Activated CD4-positive, alpha-beta T cell treated with anti-CD3 and anti-CD28 coated beads for 48 hours (primary cell): ENCODE data around the gene SBSN.

Source experiments
- DNase-seq: peaks from one replicate; pipeline ENCODE4 v3.0.0-alpha.2; 2020

The SBSN gene

DNA sequence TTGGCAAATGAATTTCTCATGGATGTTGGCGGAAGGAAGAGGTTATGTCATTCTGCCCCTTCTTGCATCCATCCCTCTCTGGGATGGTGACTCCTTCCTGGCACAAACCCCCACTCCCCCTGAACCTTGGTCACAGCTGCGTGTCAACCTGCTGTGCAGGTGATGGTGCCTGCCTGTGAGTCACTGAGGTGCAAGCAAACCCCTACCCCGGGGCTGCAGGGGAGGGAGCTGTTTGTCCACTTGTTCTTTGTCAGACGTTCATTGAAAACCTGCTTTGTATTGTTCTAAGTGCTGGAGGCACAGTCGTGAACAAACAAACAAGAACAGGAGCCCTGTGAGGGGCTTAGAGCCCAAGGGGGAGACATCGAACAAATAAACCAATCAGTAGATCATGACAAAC is 3.2 kb upstream of the SBSN start:
- DNase-seq, result no peak

DNA sequence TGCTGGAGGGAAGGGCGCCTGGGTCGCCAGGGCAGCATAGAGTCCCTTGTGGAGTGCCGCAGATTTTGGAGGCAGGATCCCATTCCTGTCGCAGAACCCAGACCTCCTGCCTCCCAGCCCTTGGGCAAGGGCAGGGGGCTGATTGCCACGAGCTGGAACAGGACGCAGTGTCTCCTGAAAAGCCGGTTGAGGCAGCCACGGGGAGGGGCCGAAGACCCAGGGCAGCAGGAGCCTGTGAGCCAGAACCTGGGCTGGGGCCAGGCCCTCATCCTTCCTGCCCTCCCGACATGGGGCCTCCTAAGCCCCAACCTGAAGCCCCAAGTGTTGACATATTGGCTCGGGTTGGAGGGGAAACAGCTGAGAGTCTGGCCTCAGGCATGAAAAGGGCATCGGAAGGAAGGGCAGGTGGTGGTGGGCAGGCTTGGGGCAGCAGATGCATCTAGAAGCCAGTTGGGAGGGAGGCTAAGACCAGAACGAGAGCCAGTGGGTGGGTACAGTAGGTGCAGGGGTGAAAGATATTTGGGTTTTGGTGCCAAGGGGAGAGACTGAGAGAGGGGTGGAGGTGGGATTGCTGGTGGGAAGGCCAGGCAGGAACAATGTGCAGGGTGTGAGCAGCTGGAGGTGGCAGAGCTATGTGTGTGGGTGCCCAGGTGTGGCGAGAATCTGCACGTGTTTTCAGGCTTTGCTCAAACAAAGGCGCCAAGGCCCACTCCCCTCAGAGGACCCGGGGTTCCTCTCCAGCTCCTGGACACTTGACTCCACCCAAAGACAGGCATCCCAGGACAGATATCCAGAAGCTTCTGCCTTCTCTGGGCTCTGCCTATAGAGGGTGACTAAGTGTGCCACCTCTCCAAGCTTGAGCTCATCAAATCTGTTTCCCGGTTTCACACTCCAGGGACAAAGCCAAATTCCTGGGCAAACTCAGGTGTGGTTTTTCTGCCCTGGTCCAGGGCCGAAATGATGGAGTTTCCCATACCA is 1.4 kb upstream of the SBSN start:
- DNase-seq, result no peak

GRCh38 chr19:35525873-35526272 is 2.2 kb downstream of the SBSN start:
- DNase-seq, result no peak

DNA sequence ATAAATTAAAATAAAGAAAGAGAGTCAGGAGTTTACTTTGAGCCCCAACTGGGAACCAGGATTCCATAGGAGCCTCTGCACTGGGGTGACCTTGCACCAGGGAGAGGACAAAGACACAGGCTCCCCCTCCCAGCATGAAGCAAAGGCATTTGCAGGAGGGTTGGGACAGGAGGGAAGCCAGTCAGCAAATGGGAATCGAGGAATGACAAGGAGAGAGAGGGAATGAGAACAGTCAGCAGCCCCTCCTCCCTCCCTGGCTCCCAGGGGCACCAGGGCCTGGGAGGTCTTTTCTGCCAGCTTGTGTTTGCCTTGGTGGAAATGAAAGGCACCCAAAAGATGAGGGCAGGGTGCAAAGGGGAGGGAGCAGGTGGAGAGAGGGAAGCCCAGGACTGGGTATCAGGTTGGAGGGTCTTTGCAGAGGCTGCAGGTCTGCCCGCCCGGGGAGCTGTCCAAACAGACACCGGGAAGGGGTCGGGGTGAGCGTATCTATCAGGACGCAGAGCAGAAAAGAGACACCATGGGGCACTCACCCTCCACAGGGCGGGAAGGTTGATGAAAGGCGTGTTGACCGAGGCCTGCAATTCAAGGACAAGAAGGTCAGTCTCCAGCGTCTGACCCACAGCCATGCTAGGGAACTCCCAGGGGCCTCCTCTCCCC is 3.8 kb downstream of the SBSN start:
- no peak for DNase-seq

DNA sequence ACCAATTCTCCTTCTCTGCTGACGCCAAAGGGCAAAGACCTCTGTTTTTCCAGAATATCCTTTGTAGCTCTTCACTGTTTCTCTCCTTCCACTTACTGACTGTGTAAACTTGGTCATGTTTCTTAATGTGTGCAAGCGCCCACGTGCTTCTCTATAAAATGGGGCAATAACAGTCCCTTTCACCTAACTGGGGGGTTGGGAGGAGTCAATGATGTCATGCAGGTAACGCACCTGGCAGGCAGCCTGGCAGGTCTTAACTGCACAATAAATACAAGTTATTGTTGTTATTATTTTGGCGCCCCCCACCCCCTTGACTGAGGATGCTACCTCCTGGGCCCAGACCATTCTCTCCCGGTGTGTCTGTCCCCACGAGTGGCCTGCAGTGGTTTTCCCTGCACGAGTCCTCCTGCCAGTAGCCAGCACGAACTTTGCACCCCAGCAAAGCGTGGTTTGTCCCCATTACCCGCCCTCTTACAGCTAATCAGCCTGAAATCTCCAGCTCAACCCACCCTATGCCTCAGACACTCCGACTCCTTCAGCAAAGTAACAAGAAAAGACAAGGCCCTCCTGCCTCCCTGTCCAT is 5.3 kb downstream of the SBSN start:
- no peak for DNase-seq

DNA sequence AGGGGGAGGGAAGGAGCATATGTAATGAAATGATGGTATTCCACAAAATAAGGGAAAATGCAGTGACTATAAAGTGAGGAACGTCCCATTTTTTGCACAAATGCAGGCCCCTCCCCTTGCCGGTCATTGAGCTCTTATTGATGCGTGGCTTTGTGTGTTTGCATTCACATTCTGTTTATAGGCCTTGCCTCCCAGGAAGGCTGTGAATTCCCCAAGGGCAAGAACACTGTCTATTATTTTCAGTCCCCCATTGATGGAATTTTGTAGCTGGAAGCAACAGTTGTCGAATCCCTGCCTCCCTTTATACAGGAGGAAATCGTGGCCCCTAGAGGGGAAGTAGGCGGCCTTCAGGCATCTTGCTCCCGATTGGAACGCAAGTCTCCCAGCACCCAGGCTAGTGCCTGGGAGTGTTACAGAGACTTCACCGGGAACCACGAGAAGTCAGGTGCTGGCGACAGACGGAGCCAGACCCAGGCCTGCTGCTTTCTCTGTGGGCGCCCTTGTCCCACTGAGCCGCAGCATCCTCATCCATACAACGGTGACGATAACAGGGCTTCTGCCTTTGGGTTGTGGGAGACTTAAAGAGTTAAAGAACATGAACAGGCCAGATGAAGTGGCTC is 6.9 kb downstream of the SBSN start:
- DNase-seq, result no peak

DNA sequence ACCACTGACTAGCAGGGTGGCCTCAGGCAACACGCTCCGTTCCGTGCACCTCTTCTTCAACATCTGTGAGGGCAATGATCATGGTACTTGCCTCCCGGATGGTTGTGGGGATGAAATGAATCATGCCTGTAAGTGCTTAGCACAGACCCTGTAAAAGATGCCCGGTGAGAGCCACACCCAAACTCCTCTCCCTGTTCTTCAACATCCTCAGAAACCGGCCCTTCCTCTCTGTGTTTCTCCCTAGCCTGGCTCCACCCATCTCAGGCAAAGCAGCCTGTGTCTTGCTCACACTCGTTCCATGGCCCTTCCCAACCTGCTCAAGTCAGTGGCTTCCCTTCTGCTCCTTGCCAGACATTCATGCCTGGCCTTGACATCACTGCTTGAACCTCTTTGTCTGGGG is 8.8 kb downstream of the SBSN start:
- no peak for DNase-seq

DNA sequence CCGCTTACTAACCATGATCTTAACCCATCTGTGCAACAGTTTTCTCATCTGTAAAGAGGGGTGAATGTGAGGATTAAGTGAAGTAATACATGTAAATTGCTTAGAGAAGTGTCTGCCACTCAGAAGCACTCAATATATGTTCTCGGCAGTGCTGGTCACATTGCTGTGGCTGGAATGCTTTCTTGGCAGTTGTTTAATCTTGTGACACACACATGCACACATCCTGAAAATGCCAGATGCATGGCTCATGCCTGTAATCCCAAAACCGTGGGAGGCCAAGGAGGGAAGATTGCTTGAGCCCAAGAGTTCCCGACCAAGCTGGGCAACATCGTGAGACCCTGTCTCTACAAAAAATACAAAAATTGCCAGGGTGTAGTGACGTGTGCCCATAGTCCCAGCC is 9.8 kb downstream of the SBSN start:
- DNase-seq, result no peak

GRCh38 chr19:35517342-35517741 is 10.8 kb downstream of the SBSN start:
- no peak for DNase-seq

DNA sequence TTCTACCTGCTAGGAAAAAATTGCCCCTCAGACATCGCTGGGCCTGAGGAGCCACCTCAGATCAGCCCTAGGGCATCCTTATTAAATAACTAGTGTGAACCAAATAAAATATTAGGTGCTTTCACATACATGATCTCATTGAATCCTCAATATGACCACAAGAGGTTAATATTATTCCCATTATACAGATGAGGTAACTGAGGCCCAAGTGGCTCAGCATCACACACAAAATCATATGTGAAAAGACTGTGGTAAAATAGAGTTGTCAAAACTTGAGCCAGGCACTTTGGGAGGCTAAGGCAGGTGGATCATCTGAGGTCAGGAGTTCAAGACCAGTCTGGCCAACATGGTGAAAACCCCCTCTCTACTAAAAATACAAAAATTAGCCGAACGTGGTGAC is 11.8 kb downstream of the SBSN start:
- no peak for DNase-seq

- DNase-seq, result no peak
Observed at GRCh38 chr19:35514282-35514809, 13.8 kb downstream of the SBSN start.

- DNase-seq, result no peak
Observed at GRCh38 chr19:35513628-35514281, 14.4 kb downstream of the SBSN start, which contains the start of gene DMKN. Gene DMKN, minus strand, starts transcription at chr19:35513649. Its CDS starts 174 bp downstream, at chr19:35513475.

DNA sequence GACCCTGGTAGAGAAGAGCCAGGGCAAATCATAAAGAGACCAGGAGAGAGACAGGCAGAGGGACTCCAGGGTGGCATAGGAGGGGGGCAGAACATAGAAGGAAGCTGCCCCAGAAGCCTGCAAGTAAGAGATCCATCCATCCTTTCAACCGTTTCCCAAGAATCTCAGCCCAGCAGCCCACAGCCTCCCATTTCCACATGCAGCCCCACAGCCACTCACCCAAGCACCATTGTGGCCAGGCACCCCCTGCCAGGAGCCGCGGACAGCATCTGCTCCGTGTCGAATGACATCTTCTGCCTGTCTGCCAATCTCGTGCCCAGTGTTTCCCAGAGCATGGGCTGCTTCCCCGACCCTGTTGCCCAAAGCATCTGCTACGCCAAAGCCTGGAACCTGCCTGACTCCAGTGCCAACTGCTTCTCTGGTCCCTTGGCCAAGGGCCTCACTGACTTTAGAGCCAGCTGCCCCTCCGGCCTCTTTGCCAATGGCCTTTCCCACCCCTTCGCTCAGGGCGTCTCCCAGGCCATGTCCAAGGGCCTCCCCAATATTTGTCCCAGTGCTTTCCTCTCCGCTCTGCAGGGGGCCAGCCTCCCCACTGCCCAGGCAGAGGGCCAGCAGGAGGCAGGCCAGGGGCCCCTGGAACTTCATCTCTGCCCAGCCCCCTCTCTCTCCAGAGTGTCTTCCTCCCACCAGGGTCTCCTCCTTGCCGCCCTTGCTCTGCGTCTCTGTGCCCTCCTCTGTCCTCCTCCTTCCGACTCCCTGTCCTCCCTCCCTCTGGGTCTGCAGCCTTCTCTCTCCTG is 15.1 kb downstream of the SBSN start:
- DNase-seq, result no peak

DNA sequence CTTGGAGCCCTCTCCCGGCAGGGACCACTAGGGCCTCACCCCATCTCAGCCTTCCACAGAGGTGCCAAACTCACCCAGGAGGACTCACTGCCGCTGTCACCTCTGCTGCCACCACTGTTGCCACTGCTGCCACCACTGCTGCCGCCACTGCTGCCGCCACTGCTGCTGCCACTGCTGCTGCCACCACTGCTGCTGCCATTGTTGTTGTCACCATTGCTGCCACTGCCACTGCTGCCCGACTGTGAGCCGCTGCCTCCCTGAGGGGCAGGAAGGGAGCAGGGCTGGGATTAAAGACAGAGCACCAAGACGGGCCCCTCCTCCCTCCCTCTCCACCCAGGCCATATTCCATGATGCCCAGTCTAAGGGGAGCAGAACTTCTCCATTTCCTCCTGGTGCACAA is 16.8 kb downstream of the SBSN start:
- DNase-seq, result no peak

DNA sequence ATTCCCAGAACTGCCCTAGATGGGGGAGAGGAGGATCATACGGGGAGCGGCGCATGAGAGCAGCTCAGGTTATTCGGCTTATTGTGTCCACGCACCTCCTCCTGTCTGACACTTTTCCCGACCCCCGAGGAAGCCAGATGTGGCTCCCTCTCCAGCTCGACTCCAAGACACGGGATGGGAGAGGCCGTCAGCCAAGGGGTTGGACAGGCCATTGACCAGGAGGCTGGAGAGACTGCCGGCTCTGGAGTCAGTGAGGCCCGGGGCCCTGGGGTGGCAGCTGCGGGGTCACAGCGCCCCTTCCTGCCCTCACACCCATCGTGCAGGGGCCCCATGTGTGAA is 17.5 kb downstream of the SBSN start:
- no peak for DNase-seq

DNA sequence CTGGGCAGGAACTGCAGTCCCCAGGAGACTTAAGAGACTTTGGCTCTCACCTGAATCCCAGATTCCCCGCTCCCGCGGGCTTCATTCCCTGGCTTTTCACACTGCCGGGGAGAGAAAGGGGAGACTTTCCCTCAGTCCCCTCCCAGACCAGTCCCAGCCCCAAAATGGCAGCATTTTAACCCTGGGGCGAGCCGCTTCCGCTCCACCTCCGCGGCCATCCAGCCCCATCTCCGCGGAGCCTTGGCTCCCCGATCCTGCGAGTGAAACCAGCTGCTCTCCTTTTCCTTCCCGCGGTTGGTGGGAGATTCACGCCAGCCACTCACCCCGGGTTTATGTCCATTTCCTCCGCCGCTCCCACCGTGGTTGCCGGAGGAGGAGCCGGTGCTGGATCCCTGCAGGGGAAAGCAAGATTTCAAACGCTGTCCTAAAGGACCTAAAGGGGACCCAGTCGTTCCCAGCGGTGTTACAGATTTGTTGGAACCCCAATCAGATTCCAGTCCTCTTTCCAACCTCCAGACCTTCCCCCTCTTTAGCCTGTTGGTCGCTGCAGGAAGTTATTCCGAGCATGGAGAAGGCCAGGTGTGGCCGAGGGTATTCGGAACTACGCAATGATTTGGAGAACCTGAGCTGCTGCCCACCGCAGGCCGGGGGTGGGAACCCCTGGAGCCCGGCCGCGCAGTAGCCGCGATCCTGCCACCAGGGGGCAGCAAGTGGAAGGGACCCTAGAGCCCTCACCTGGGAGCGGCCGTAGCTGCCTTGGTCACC is 18.1 kb downstream of the SBSN start:
- peak; percentile 84 for DNase-seq

GRCh38 chr19:35509018-35509652 is 19.0 kb downstream of the SBSN start:
- DNase-seq, result peak; percentile 59

- DNase-seq, result no peak
Observed at GRCh38 chr19:35508129-35508528, 20.0 kb downstream of the SBSN start.

DNA sequence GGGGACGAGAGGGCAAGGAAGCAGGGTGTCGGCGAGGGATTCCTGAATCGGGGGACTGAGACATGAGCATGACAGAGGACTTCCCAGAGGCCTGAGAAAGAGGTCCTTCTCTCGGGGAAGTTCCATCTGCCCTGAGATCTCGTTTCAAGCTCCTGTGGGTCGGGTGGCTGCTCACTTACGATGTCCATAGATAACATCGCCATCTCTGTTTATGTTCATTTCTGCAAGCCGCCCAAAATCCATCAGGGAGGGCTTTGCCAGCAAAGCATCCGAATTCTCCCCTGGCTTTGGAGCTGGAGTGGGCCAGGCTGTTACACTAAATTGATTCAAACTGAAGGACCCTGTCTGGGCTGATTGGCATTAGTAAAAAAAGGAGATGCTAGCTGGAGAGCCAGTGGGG is 20.6 kb downstream of the SBSN start:
- DNase-seq, result no peak

GRCh38 chr19:35506011-35506410 is 22.1 kb downstream of the SBSN start:
- no peak for DNase-seq

DNA sequence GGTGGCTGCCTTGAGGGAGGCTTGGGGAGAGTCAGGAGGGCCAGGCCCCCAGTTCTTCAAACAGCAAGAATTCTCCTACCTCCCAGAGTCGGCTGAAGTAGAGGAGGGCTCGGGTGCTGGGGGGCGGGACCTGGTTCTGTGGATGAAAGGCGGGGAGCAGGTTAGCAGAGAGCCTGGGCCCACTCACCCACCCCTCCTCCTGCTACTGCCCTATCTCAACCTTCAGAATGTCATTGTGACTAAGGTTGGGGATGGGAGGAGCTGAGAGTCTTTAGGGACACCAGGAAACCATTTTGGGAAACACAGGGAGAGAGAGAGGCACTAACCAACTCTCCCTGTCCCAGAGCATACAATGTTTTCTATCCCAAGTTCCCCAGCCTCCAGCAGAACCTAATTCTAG is 25.4 kb downstream of the SBSN start:
- DNase-seq, result no peak
